ENCODE measurements around the gene DENND2D.

Gene DENND2D

DNA sequence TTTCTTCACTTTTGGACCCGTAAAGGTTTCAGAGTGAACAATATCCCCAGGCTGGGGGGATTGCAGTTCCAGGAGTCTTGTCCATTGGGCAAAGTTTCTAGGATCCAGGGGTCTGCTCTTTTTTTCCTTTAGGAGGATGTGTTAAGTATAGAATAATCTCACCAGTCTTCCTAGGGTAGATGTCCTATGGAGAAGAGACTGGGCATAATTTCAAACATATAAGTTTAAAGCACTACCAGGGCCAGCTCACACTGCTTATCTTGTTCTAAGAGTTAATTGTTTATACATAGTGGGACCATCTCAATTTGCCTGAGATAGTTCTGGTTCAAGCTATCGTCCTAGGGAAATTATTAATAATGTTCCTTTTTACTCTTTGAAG lies 28.3 kb upstream of the DENND2D start:
- DNase-seq (ENCODE audit: low spot score): no peak
- TF ChIP-seq, protein P1, sequence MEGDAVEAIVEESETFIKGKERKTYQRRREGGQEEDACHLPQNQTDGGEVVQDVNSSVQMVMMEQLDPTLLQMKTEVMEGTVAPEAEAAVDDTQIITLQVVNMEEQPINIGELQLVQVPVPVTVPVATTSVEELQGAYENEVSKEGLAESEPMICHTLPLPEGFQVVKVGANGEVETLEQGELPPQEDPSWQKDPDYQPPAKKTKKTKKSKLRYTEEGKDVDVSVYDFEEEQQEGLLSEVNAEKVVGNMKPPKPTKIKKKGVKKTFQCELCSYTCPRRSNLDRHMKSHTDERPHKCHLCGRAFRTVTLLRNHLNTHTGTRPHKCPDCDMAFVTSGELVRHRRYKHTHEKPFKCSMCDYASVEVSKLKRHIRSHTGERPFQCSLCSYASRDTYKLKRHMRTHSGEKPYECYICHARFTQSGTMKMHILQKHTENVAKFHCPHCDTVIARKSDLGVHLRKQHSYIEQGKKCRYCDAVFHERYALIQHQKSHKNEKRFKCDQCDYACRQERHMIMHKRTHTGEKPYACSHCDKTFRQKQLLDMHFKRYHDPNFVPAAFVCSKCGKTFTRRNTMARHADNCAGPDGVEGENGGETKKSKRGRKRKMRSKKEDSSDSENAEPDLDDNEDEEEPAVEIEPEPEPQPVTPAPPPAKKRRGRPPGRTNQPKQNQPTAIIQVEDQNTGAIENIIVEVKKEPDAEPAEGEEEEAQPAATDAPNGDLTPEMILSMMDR (IDR thresholded peaks at IDR 0.05; ENCODE audit: extremely low read depth, insufficient read depth, missing control alignments): no peak
- in situ Hi-C loops (cut with MboI; ENCODE audit: low pct_unique_long_range_greater_than_20kb, low sequenced_read_pairs, unreplicated experiment): loop anchor here (10.0 kb wide), 2 partner anchors 166 to 216 kb away; partner anchors contain the start of genes ATP5PB and WDR77

DNA sequence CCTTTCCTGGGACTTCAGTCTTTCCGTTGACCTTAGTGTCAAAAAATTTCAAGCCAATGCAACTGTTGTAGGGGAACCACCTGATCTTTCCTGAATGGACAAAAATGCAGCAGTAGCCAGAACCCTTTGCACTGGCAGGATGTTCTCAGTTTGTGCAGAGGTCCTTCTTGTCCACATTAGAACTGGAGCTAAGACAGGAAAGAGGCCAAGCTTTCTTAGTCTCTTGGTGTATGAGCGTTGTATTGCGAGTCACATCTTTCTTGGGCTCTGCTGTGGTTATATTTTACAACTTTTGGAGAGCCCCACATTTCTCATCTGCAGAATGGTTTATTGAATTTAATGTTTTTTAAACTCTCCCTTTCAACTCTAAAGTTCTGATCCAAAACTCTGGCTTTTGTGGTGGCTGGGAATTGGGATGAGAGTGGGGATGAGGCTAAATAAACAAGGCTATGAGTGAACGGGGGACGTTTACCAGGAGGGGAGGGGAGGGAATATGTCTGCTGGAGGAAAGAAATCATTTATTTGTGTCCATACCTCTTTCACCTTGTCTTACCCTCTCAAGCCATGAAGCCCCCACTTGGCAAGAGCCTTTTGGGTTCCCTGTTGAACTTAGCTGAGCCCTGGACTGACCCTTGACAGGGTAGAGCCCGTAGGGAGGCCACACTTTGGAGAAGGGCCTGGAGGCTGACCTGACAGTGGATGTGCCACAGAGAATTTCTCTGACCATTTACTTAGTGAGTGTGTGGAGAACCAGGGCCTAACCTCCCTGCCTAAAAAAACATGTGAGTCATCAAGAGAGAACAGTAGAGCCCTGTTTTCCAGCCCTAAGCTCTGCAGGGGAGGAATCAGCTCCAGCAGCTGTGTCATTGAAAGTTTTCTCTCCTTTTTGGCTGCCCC lies 27.7 kb upstream of the DENND2D start:
- in situ Hi-C loops (cut with MboI; ENCODE audit: low pct_unique_long_range_greater_than_20kb, low sequenced_read_pairs, unreplicated experiment): loop anchor here (10.0 kb wide), 2 partner anchors 167 to 217 kb away; partner anchors contain the start of genes ATP5PB and WDR77
- TF ChIP-seq, protein P1 (IDR thresholded peaks at IDR 0.05; ENCODE audit: extremely low read depth, insufficient read depth, missing control alignments): no peak
- no peak for DNase-seq (ENCODE audit: low spot score)

- TF ChIP-seq, protein P1 (IDR thresholded peaks at IDR 0.05; ENCODE audit: extremely low read depth, insufficient read depth, missing control alignments): no peak
- DNase-seq (ENCODE audit: low spot score): no peak
- in situ Hi-C loops (cut with MboI; ENCODE audit: low pct_unique_long_range_greater_than_20kb, low sequenced_read_pairs, unreplicated experiment): loop anchor here (10.0 kb wide), 2 partner anchors 167 to 217 kb away; partner anchors contain the start of genes ATP5PB and WDR77
Observed at GRCh38 chr1:111227434-111227833, 27.0 kb upstream of the DENND2D start, which contains the start of gene CHI3L2. Gene CHI3L2, plus strand, starts transcription at chr1:111227713. Its CDS starts 17 bp downstream, at chr1:111227730.

DNA sequence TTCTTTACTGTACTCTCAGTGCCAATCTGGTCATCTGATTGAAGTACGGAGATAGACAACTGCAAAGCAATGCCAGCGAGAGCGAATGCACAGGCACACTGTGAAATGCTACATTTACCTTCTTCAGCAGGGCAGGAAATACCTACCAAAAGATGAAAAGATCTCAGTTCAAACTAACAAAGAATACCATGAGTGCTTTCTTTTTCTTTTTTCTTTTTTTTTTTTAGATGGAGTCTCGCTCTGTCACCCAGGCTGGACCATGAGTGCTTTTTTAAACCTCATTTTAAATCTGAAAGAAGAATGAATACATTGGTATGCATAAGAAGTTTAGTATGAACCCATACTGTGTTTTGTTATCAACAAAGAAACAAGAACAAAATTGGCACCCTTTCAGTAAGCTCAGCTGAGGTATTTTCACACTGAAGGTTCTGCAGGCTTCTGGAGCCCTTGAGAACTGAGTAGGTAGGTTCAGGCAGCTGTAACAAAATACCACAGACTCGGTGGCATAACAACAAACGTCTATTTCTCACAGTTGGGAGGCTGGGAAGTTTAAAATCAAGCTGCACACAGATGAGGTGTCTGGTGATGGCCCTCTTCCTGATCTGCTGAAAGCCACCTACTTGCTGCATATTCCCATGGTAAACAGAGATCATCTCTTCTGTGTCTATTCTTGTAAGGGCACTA lies 25.4 kb upstream of the DENND2D start:
- in situ Hi-C loops (cut with MboI; ENCODE audit: low pct_unique_long_range_greater_than_20kb, low sequenced_read_pairs, unreplicated experiment): loop anchor here (10.0 kb wide), 2 partner anchors 169 to 219 kb away; partner anchors contain the start of genes ATP5PB and WDR77
- TF ChIP-seq, protein P1 (IDR thresholded peaks at IDR 0.05; ENCODE audit: extremely low read depth, insufficient read depth, missing control alignments): no peak
- no peak for DNase-seq (ENCODE audit: low spot score)

GRCh38 chr1:111225091-111225490 lies 24.6 kb upstream of the DENND2D start:
- in situ Hi-C loops (cut with MboI; ENCODE audit: low pct_unique_long_range_greater_than_20kb, low sequenced_read_pairs, unreplicated experiment): loop anchor here (10.0 kb wide), 2 partner anchors 170 to 220 kb away; partner anchors contain the start of genes ATP5PB and WDR77
- TF ChIP-seq, protein P1 (IDR thresholded peaks at IDR 0.05; ENCODE audit: extremely low read depth, insufficient read depth, missing control alignments): no peak
- DNase-seq (ENCODE audit: low spot score): no peak

GRCh38 chr1:111223126-111223685 lies 22.8 kb upstream of the DENND2D start:
- in situ Hi-C loops (cut with MboI; ENCODE audit: low pct_unique_long_range_greater_than_20kb, low sequenced_read_pairs, unreplicated experiment): loop anchor here (10.0 to 25.0 kb wide), 4 partner anchors 172 to 539 kb away; partner anchors contain the start of genes ATP5PB, DDX20, RAP1A and WDR77
- no peak for DNase-seq (ENCODE audit: low spot score)
- TF ChIP-seq, protein P1 (IDR thresholded peaks at IDR 0.05; ENCODE audit: extremely low read depth, insufficient read depth, missing control alignments): no peak
